ENCODE results near the gene KRTAP10-4. TPM values are rescaled to one million over a fixed set of nuclear protein-coding genes. Genes with fewer than 3 reads are reported as not detected.
"Not testable (repeated sequence)": the region's sequence is repeated elsewhere in the genome, so short reads cannot be mapped to it uniquely, and the experiment has no call there.

The KRTAP10-4 gene
- polyA plus RNA-seq, 3 donors from 2014 or later: not detected

GRCh38 chr21:44610157-44610843 is 36.8 kb downstream of the KRTAP10-4 start:
- not testable (repeated sequence) for DNase-seq, H3K4me1 Mint-ChIP-seq, H3K4me3 Mint-ChIP-seq, H3K27ac Mint-ChIP-seq
- peaks cover 15 to 21% (median 18%) of the 10 kb centered on the region in 3 donors for H3K36me3 Mint-ChIP-seq
- peaks cover 2 to 11% (median 2%) of the 10 kb centered on the region in 3 donors for H3K27me3 Mint-ChIP-seq (ENCODE audit: low read depth in 3 of 3)
- peaks cover 6 to 28% (median 24%) of the 10 kb centered on the region in 6 donors for H3K9me3 Mint-ChIP-seq

- no peak overlapping the region for H3K4me3 Mint-ChIP-seq
- H3K27me3 Mint-ChIP-seq (ENCODE audit: low read depth in 3 of 3): peaks cover under 1 to 2% (median 2%) of the 10 kb centered on the region in 3 donors
- H3K4me1 Mint-ChIP-seq: peaks cover 0 to 5% of the 10 kb centered on the region in 2 donors
- no peak for DNase-seq
- H3K27ac Mint-ChIP-seq: no peak overlapping the region
- peaks cover 6 to 28% (median 24%) of the 10 kb centered on the region in 6 donors for H3K9me3 Mint-ChIP-seq
- peaks cover 15 to 21% (median 18%) of the 10 kb centered on the region in 3 donors for H3K36me3 Mint-ChIP-seq
These were observed 38.0 kb downstream of the KRTAP10-4 start for GRCh38 chr21:44611551-44611950.

GRCh38 chr21:44612029-44612486 is 38.5 kb downstream of the KRTAP10-4 start, which contains the start of gene KRTAP10-8:
Gene KRTAP10-8, plus strand, starts transcription at chr21:44612079. Its CDS starts 22 bp downstream, at chr21:44612101.
- Mint-ChIP-seq H3K4me3 (no peak within 1 kb of the TSS), H3K4me1 (peaks cover 0 to 5% of the 10 kb centered on the region in 2 donors), H3K27me3 (ENCODE audit: low read depth in 3 of 3) (peaks cover 0 to 4% (median 2%) of the 10 kb centered on the region in 3 donors), H3K27ac (no peak within 1 kb of the TSS), H3K36me3 (peaks cover 15 to 21% (median 18%) of the 10 kb centered on the region in 3 donors), H3K9me3 (peaks cover 6 to 28% (median 24%) of the 10 kb centered on the region in 6 donors)
- peak in 1 of 3 donors; percentile 9 for DNase-seq

- H3K4me3 Mint-ChIP-seq: peak overlapping the region in 1 of 5 donors; percentile 49
- DNase-seq: no peak
- no peak overlapping the region for H3K27ac Mint-ChIP-seq
- peaks cover 6 to 28% (median 24%) of the 10 kb centered on the region in 6 donors for H3K9me3 Mint-ChIP-seq
- H3K4me1 Mint-ChIP-seq: peaks cover 6 to 11% of the 10 kb centered on the region in 2 donors
- peaks cover 0 to 2% (median 2%) of the 10 kb centered on the region in 3 donors for H3K27me3 Mint-ChIP-seq (ENCODE audit: low read depth in 3 of 3)
- H3K36me3 Mint-ChIP-seq: peaks cover 15 to 21% (median 18%) of the 10 kb centered on the region in 3 donors
These were observed 39.2 kb downstream of the KRTAP10-4 start for GRCh38 chr21:44612669-44613229.

- Mint-ChIP-seq H3K4me1 (peaks cover 14 to 20% of the 10 kb centered on the region in 2 donors), H3K27me3 (ENCODE audit: low read depth in 3 of 3) (peaks cover 0 to 2% (median 2%) of the 10 kb centered on the region in 3 donors), H3K36me3 (peaks cover 15 to 21% (median 18%) of the 10 kb centered on the region in 3 donors), H3K4me3 (no peak overlapping the region), H3K27ac (no peak overlapping the region), H3K9me3 (peaks cover 6 to 28% (median 24%) of the 10 kb centered on the region in 6 donors)
- no peak for DNase-seq
These were observed 40.0 kb downstream of the KRTAP10-4 start for GRCh38 chr21:44613386-44614155.

GRCh38 chr21:44614161-44614631 is 40.7 kb downstream of the KRTAP10-4 start:
- Mint-ChIP-seq H3K27me3 (ENCODE audit: low read depth in 3 of 3) (peaks cover 0 to 6% (median 2%) of the 10 kb centered on the region in 3 donors), H3K4me3 (no peak overlapping the region)

GRCh38 chr21:44614961-44615391 is 41.4 kb downstream of the KRTAP10-4 start:
- DNase-seq: no peak
- H3K4me1 Mint-ChIP-seq: peaks cover 28 to 34% of the 10 kb centered on the region in 2 donors
- peaks cover 14 to 26% (median 24%) of the 10 kb centered on the region in 6 donors for H3K9me3 Mint-ChIP-seq
- peak overlapping the region in 1 of 6 donors; percentile 29 for H3K27ac Mint-ChIP-seq
- H3K36me3 Mint-ChIP-seq: peaks cover 11 to 22% (median 19%) of the 10 kb centered on the region in 3 donors
- peaks cover 0 to 6% (median 2%) of the 10 kb centered on the region in 3 donors for H3K27me3 Mint-ChIP-seq (ENCODE audit: low read depth in 3 of 3)
- no peak overlapping the region for H3K4me3 Mint-ChIP-seq

More at GRCh38 chr21:44614161-44614631, 40.7 kb downstream of the KRTAP10-4 start:
- H3K27ac Mint-ChIP-seq: peak overlapping the region in 2 of 6 donors; percentile 15 to 29
- peaks cover 20 to 26% of the 10 kb centered on the region in 2 donors for H3K4me1 Mint-ChIP-seq
- peaks cover 11 to 21% (median 19%) of the 10 kb centered on the region in 3 donors for H3K36me3 Mint-ChIP-seq
- no peak for DNase-seq
- peaks cover 10 to 26% (median 25%) of the 10 kb centered on the region in 6 donors for H3K9me3 Mint-ChIP-seq

GRCh38 chr21:44615466-44615865 is 41.9 kb downstream of the KRTAP10-4 start:
- Mint-ChIP-seq H3K9me3 (peaks cover 17 to 27% (median 25%) of the 10 kb centered on the region in 6 donors), H3K4me1 (peaks cover 31 to 38% of the 10 kb centered on the region in 2 donors), H3K27me3 (ENCODE audit: low read depth in 3 of 3) (peaks cover 0 to 6% (median 2%) of the 10 kb centered on the region in 3 donors), H3K36me3 (peaks cover 14 to 25% (median 21%) of the 10 kb centered on the region in 3 donors), H3K4me3 (no peak overlapping the region), H3K27ac (no peak overlapping the region)
- no peak for DNase-seq

- peaks cover 0 to 6% (median 6%) of the 10 kb centered on the region in 3 donors for H3K27me3 Mint-ChIP-seq (ENCODE audit: low read depth in 3 of 3)
- no peak overlapping the region for H3K4me3 Mint-ChIP-seq
- DNase-seq: no peak
- peaks cover 36 to 43% of the 10 kb centered on the region in 2 donors for H3K4me1 Mint-ChIP-seq
- H3K36me3 Mint-ChIP-seq: peaks cover 18 to 25% (median 19%) of the 10 kb centered on the region in 3 donors
- no peak overlapping the region for H3K27ac Mint-ChIP-seq
- H3K9me3 Mint-ChIP-seq: peaks cover 12 to 25% (median 22%) of the 10 kb centered on the region in 6 donors
These were observed 42.5 kb downstream of the KRTAP10-4 start for GRCh38 chr21:44615911-44616590.

- Mint-ChIP-seq H3K4me3 (no peak overlapping the region), H3K9me3 (peaks cover 7 to 21% (median 19%) of the 10 kb centered on the region in 6 donors), H3K27me3 (ENCODE audit: low read depth in 3 of 3) (peaks cover 0 to 6% (median 6%) of the 10 kb centered on the region in 3 donors), H3K27ac (no peak overlapping the region), H3K36me3 (peaks cover 13 to 20% (median 19%) of the 10 kb centered on the region in 3 donors), H3K4me1 (peaks cover 36 to 43% of the 10 kb centered on the region in 2 donors)
- DNase-seq: no peak
These were observed 43.0 kb downstream of the KRTAP10-4 start for GRCh38 chr21:44616591-44616926.

GRCh38 chr21:44617071-44617501 is 43.6 kb downstream of the KRTAP10-4 start:
- peaks cover 36 to 43% of the 10 kb centered on the region in 2 donors for H3K4me1 Mint-ChIP-seq
- peaks cover 7 to 20% (median 18%) of the 10 kb centered on the region in 6 donors for H3K9me3 Mint-ChIP-seq
- peaks cover 13 to 19% (median 19%) of the 10 kb centered on the region in 3 donors for H3K36me3 Mint-ChIP-seq
- H3K4me3 Mint-ChIP-seq: no peak overlapping the region
- peaks cover 0 to 6% (median 3%) of the 10 kb centered on the region in 3 donors for H3K27me3 Mint-ChIP-seq (ENCODE audit: low read depth in 3 of 3)
- peak overlapping the region in 1 of 6 donors; percentile 44 for H3K27ac Mint-ChIP-seq
- no peak for DNase-seq

- Mint-ChIP-seq H3K36me3 (peaks cover 17 to 29% (median 21%) of the 10 kb centered on the region in 3 donors), H3K4me3 (peak overlapping the region; percentile 59 to 77 (median 73)), H3K4me1 (peaks cover 38 to 40% of the 10 kb centered on the region in 2 donors), H3K9me3 (peaks cover 11 to 31% (median 23%) of the 10 kb centered on the region in 6 donors), H3K27me3 (ENCODE audit: low read depth in 3 of 3) (peaks cover 2 to 6% (median 5%) of the 10 kb centered on the region in 3 donors), H3K27ac (peak overlapping the region; percentile 77 to 95 (median 94))
- DNase-seq: peak; percentile 12 to 41 (median 25)
These were observed 45.0 kb downstream of the KRTAP10-4 start for GRCh38 chr21:44618504-44618903.

Measured in immature natural killer cell (primary cell).